GM21825 (cell line): ENCODE results near the gene SFMBT2.
"Not testable (repeated sequence)": the region's sequence is repeated elsewhere in the genome, so short reads cannot be mapped to it uniquely, and the experiment has no call there.

ENCODE experiments used
- ATAC-seq: cut with Tn5 transposase; IDR thresholded peaks from one replicate; pipeline ENCODE4 v1.9.1; 2021; ENCODE audit warnings: mild to moderate bottlenecking, moderate library complexity; ENCODE audit not compliant: unreplicated experiment

SFMBT2 gene

DNA sequence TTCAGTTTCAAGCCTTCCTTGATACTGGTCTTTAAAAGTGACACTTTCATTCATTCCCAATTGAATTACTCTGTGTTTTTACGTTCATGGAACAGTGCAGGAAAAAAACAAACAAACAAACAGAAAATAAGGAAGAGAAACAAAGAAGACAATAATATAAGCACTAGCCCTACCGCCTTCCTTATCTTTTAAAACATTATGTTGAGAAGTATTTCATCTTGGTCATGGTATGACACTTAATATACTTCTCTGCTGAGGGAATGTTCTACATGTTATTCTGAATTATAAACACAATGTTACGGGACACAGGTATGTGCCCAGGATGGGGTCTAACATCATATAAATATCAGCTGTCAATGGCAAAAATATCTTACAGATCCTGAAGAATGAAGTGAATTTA, 176.7 kb downstream of the SFMBT2 start:
- ATAC-seq, result no peak

DNA sequence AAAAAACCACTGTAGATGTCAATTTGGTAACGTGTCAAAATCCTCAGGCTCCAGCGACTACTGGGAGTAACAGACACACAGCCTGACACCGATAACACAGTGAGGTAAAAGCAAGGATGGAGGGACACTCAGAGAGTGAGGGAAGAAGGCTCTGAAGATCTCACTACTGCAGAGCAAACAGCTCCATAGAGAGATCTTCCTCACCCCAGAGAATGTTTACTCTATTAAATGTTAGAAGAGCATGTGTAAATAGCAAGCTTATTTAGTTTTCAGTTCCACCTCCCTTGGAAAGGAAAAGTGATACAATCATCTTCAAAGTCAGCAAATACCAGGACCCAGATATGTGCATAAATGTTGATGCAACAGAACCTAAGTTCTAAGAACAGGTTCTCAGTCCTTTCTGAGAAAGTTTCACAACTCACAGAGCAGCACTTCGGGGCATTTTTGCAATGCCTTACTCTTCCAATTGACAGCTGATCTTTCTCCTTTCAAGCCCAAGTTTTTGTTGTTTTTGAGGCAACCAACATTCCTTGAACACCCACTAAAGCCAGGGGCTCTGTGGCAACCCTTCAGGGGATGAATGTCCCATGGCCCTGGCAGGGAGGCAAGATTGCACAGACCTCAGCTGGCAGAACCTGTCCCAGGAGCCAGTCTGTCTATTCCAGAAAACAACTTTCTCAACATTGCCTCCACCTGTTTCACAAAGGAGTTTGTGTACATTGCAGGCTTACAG, 177.4 kb downstream of the SFMBT2 start:
- no peak for ATAC-seq

DNA sequence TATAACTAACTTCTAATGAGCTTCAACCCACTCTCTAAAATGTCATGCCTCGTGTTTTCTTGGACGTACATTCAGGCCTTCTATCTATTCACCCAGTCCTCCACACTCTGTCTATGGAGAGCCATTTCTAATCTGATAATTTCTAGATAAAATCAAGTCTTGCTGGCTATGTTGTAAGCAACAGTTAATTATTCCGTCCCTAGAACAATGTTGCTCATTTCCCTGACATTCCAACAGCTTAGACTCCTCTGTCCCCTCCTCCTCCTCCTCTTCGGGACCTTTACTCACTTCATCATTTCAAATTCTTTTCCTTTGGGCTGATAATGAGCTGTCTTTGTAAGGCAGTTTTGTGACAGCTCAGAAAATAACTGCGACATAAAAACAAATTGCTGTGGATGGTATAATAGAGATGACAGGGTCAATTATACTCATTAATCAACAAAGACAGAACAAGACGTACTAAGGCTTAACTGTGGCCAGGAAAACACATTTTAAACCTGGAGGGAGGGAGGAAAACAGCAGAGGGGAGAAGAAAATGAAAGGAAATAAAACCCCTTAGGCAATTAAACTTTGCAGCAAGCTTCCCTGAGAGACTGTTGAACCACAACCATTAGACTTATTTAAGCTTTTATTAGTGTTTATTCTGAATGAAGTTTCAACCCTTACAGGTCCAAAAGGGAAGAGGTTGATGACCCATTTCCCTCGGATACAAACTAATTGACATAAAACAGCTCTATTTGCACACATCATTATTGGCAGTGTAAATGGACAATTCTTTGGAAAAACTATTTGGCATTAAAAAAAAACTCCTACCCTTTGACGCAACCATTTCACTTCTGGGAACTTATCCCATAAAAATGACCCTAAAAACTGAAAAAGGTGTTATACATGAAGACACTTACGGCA, 179.1 kb downstream of the SFMBT2 start:
- ATAC-seq, result no peak

- ATAC-seq, result no peak
Observed at GRCh38 chr10:7230951-7231350, 179.9 kb downstream of the SFMBT2 start.

DNA sequence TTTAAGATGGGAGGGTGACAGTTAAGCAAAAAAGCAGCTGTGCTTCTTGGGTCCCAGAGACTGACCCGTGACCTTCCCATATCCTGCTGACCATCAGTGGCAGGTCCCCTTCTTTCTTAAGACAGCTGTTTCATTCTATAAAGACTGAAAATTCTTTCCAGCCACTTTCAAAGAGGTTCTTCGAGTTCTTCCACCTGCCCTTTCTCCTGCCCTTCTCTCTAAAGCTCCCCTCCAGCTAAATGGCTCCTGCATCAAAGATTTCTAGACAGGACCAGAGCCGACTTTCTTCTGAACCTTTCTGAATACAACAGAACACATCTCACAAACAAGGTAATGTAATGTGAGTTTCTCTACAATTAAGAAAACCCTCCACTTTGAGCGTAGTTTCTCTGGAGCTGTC, 180.8 kb downstream of the SFMBT2 start:
- ATAC-seq, result no peak

DNA sequence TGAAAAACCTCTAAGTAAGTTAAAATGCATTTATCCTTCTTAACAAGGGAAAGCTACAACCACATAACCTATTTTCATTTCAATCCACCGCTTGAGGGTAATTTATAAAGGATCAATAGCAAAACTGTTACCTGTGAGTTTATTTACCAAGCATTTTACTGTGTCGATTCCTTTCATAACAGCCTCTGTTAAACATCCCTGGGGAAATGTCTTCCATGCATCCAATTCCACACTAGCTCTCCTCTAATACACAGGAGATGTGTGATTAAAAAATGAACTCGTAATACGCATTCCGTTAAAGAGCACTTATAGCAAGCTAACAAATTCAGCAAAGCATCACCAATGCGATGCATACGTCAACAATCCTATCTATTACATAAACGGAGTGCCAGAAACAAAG, 185.7 kb downstream of the SFMBT2 start:
- no peak for ATAC-seq

DNA sequence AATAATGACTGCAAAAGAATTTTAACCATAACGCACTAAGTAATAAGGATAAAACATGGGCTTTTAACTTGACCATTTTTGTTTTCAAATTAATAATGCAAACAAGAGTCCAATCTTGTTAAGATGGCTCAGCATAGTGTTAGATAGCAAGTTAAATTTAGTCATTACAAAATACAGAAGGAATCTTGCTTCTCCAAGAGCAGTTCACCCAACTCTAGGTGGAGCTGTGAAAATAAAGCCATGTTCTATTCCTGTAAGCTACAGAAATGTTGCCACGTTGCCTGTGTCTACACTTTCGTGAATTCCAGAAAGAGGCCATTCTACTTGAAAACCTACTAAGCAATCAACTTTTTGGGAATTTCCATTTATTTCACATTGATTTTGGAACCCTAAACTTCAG, 191.9 kb downstream of the SFMBT2 start:
- ATAC-seq, result no peak

GRCh38 chr10:7212696-7213095, 198.1 kb downstream of the SFMBT2 start:
- ATAC-seq, result not testable (repeated sequence)

GRCh38 chr10:7211857-7212577, 198.8 kb downstream of the SFMBT2 start:
- ATAC-seq, result no peak

- ATAC-seq, result no peak
Observed at GRCh38 chr10:7210516-7210915, 200.3 kb downstream of the SFMBT2 start.

DNA sequence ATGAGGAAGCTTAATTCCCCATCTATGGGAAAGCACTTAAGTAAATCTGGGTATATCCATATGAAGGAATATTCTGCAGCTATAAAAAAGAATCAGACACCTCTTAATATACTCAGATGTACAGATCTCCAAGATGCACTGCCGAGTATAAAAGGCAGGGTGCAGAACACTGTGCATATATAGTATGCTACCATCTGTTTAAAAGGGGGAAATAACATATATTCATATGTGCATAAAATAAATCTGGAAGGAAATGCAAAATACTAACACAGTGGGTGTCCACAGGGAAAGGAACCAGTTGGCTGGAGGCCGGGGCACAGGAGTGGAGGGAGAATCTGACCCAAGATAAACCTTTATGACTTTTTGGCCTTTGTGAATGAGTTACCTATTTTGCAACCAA, 201.4 kb downstream of the SFMBT2 start:
- no peak for ATAC-seq

DNA sequence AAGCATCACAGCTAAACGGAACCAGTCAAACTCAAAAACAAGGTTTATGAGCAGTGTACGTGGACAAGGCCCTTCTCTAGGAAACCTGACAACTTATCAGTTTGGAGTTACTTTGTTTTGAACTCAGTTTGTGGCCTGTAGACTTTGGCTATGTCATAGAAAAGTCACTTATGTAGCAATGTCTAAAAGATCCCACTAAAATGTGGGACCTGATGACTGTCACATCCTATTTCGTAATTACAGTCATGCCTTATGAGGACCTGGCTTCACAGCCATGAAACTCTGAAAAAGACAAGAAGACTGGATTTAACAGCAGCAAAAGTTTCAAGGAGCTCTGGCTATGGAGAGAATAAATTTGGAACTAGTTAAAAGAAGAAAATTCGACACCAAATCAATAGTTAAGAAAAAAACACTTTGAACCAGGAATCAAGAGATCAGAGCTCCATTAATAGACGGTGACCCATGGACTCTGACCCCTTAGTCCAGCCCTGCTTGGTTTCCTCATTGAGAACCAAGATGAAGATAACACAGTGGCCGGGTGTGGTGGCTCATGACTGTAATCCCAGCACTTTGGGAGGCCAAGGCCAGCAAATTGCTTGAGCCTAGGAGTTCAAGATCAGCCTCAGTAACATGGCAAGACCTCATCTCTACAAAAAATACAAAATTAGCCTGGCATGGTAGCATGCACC, 204.3 kb downstream of the SFMBT2 start:
- ATAC-seq, result no peak

- ATAC-seq, result no peak
Observed at GRCh38 chr10:7205656-7206055, 205.2 kb downstream of the SFMBT2 start.

DNA sequence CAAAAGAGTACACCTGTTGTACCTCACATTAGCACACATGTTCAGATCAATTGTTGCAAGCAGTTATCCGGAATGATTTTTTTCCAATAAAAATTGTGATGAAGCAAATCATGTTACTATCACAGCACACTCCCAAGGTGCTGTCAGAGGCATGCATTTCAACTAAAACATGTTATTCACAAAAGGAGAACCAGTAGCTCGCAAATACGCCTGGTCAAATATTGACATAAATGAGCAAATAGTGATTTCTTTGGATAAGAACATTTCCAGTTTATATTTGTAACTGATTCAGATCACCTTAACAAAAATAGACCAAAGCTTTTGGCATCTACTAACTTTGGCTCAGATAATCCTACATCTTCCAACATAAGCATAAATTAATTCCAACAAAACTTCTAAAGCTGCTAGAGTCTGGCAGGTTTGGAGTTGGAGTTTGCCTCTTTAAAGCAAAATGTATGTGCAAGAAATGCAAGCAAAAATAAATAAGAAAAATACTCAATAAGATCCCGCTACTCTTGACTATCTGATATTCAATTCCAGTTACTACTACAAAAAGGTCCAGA, 208.0 kb downstream of the SFMBT2 start:
- no peak for ATAC-seq

GRCh38 chr10:7199152-7199760, 211.6 kb downstream of the SFMBT2 start:
- ATAC-seq, result no peak

GRCh38 chr10:7196284-7196683, 214.6 kb downstream of the SFMBT2 start:
- no peak for ATAC-seq

DNA sequence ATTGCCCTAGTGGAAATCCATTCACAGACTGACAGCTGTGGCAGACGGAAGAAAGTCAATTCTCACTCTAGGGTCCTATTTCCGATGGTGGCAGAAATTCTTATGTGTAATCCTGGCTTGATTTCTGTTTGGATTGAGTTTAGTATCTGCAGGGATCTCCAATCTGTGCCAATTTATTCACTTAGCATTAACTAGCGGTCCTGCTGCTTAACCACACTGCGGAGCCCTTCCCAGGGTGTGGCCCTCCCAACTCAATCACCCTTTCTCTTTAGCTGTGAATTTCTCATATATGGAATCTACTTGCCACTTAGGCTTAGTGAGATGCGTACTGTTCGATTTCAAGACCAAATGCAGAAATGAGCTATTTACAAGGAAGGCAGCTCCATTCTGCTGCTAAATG, 215.7 kb downstream of the SFMBT2 start:
- no peak for ATAC-seq

DNA sequence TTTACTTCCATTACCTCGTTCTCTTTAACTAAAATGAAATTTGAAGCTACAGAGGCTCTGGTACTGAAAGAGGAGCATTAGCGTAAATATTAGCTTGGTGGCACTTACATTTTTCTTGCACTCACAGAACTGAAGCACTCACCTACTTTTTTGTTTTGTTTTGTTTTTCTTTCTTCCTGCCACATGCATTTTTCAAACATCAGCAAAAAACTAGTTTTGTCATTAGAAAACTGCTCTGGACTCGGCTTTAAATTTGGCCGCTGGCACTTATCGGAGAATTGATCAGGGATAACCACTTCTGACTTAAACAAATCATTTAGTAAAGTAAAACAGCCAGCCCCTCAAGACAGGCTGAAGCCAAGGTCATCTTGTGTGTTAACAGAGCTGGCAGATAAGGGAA, 216.3 kb downstream of the SFMBT2 start:
- no peak for ATAC-seq

DNA sequence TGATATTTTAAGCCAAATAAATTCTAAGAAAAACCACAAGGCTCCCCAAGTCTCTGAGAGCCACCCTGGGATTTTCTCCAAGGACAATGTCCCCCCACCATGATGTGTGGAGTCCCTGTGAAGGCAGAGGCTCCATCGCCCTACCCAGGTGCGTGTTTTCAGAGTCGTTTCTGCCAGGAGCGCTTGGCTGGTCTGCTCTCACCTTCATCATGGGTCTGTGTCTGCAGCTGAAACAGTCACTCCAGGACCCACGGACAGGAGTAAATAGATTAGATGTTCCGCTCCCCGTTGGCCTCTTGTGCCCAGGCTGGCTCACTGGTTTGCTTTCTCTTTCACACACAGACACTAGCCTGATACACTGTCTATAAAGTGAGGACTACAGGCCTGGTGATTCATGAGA, 217.5 kb downstream of the SFMBT2 start:
- no peak for ATAC-seq

GRCh38 chr10:7192831-7193361, 217.9 kb downstream of the SFMBT2 start:
- no peak for ATAC-seq
